ENCODE measurements around the gene NUP214.

Gene NUP214

GRCh38 chr9:131125288-131126058, at the start of gene NUP214:
Gene NUP214, plus strand, starts transcription at chr9:131125586. Its CDS starts 119 bp downstream, at chr9:131125705.
- peak; percentile 100 for DNase-seq

- DNase-seq: no peak
Measured at GRCh38 chr9:131076347-131077195, 48.8 kb upstream of the NUP214 start.

GRCh38 chr9:131078427-131079366, 46.7 kb upstream of the NUP214 start:
- DNase-seq: no peak

DNA sequence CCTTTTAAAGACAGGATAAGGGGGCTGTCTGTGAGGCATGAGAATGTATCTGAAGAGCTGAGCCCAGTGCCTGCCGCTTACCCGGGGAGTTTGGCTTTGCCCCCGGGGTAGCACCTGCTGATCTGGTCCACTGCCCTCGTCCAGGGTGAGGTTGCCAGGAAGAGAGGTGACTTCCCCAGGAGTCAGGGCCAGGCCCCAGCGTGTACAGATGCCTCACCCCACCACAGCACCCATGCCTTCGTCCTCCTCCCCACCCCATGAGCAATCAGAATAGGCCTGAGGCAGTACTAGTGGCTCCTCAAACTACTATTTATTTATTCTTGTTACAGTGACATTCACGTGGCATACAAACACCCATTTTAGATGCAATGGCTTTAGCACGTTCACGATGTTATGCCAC, 44.8 kb upstream of the NUP214 start:
- no peak for DNase-seq

DNA sequence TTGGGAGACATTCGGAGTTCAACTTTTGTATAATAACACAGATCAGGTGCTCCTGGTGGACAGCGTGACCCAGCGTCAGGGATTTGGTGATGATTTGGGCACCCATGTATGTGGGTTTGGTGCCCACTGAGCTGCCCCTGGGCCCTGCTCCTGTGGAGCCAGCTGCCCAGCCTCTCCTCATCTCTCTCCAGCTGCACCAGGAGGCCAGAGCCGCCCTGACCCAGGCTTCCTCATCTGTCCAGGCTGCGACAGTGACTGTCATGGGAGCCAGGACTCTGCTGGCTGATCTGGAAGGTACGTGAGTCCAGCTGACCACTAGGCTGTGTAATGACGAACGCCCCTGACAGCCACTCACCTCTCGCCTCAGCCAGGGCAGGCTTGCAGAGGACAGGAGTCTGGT, 43.5 kb upstream of the NUP214 start:
- DNase-seq: no peak

DNA sequence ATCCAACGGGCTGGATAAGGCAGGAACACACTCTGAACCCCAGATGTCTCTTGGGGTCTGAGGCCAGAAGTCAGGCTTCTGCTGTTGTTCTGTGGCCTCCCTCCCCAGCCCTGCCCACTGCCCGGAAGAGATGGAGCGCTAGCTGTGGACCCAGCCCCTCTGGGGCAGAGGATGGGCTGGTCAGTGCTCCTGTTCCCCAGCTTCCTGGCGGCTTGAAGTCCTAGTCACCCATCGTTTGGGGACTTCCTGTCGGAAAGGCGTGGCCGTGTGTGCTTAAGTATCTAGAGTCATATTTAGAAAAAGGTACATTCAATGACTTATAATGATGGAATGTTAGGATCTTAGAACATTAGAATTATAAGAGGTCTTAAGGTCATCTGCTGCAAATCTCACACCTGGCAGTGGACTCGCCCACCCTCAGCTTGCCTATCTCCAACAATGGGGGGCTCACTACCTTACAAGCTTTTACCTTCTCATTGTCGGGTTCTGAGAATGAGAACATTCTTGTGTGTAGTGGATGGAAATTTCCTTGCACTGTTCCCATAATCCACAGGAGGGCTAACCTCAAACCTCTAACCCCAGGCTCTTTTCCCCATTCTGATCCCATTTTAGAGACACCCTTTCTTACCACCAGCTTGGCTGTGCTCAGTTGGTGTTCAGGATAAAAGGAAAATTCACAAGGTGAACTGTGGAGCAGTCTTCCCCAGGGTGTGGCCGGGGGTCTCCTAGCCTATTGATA, 42.4 kb upstream of the NUP214 start:
- DNase-seq: no peak

DNA sequence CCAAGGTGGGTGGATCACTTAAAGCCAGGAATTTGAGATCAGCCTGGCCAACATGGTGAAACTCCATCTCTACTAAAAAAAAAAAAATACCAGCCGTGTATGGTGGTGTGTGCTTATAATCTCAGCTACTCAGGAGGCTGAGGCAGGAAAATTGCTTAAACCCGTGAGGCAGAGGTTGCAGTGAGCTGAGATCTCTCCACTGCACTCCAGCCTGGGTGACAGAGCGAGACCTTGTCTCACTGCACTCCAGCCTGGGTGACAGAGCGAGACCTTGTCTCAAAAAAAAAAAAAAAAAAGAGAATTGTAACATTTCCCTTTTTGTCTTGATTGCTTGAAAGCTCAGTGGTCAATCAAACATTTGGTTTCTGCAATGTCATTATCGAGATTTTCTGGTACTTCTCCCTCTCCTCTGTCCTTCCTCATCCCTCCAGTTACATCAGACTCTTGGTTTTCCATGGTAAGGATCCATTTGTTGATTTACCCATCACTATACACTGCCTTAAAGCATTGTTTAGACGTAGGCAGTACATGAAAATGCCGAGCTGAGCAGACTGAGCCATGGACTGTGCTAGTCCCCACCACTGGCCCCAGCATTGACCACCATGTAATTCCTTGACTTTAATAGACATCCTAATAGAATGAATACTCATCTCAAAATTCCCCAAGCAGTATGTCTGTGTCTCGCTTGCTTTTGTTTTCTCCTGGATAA, 40.6 kb upstream of the NUP214 start:
- DNase-seq: no peak

DNA sequence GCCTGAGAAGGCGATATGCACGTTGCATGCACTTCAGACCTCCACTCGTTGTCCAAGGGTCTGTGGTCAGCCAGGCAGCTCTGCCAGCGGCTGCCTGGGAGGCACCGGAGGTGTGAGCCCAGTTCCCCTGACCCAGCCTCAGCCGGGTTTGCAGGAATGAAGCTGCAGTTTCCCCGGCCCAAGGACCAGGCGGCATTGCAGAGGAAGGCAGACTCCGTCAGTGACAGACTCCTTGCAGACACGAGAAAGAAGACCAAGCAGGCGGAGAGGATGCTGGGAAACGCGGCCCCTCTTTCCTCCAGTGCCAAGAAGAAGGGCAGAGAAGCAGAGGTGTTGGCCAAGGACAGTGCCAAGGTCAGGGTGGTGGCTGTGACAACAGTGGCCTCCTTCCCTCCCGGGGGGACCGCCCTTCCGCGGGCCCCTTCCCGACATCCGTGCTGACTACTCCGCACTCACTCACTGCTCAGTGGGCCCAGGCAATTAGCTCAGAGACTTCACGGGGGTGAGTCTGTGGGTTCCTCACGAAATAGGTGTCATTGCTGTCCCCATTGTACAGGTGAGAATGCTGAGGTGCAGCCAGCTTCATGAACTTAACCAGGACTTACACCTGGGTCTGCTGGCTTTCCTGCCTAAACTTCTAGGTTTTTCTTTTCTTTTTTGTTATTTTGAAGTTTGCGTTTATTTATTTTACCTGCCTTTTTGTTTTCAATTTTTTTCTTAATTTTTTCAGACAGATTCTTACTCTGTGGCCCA, 39.8 kb upstream of the NUP214 start:
- DNase-seq: no peak

GRCh38 chr9:131087354-131087893, 38.0 kb upstream of the NUP214 start:
- no peak for DNase-seq

DNA sequence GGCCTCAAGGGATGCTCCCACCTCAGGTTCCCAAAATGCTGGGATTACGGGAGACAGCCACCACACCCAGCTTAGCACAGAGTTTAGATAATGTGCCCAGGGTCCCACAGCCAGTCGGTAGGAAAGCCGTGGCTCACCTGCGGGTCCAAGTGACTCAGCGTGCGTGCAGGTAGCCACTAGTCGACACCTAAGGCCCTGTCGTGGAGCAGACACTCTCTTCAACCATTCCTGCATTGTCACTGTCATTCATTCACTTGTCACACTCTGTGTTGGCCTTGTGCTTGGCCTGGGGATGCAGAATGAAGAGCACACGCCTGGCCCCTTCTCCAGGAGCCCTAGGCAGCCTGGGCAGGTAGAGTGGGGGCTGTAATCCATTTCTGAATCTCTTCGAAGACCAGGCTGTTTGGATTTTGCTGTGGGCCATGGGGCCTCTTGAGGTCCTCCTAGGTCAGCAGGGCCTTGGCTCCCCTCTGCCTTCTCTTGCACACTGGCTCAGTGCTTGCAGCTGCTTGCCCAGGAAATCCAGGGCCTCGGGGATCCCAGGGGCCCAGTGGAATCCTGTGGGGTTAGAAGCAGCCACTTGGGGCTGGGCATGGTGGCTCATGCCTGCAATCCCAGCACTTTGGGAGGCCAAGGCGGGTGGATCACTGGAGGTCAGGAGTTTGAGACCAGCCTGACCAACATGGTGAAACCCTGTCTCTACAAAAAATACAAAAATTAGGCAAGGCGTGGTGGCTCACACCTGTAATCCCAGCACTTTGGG, 35.2 kb upstream of the NUP214 start:
- no peak for DNase-seq

- DNase-seq: no peak
Measured at GRCh38 chr9:131091352-131091992, 33.9 kb upstream of the NUP214 start.

DNA sequence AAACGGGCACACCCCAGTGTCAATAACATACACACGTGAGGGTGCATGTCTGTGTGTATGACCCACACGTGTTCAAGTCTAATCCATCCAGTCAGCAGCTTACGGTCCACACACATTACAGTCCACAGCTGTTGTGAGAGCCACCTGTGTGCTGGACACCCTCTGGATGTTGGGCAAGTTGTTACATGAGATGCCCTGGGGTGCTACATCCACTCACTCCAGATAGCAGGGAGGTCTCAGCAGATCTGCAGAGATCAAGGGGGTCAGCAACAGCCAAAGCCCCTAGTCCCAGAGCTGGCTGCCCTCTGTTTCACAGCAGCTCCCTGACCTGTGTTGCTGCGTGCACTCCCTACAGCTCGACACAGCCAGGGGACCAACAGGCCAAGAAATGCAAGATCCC, 33.4 kb upstream of the NUP214 start:
- DNase-seq: no peak

DNA sequence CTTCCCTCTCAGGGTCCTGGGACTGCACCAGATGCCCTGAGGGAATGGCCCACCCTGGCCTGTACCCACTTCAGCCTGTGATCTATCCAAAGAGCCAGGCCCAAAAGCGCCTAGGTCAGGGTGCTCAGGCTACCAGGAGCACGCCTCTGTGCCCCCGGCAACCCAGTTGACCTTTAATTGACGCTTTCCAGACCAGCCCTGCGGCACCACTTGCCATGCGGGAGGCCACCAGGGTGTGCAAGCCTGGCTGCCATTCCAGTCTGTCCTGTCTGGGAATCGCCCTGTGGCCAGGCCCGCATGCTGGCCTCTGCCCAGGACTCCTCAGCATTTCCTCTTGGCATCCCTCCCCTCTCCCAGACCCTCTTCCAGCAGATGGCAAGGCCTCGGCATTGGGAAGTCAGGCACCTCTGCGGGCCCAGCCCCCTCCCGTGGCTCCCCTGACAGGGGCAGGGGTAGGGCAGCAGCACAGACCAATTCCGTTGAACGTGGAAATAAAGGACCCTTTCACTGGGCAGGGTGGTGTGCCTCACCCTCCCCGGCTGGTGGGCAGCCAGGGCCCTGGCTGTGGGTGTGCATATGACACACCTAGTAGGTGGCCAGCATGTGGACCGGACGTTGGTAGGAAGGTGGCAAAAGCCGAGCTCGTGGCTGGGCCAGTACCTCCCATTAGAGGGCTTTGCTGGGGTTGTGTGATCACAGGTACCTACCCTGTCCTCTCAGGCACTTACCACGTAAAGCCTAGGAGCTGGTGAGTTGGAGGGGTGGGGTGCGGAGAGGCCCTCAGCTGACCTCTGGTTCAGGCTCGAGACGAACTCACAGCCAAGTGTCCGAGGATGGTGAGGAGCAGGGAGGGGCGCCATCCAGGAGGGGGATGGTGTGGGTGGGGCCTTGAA, 32.6 kb upstream of the NUP214 start:
- no peak for DNase-seq

DNA sequence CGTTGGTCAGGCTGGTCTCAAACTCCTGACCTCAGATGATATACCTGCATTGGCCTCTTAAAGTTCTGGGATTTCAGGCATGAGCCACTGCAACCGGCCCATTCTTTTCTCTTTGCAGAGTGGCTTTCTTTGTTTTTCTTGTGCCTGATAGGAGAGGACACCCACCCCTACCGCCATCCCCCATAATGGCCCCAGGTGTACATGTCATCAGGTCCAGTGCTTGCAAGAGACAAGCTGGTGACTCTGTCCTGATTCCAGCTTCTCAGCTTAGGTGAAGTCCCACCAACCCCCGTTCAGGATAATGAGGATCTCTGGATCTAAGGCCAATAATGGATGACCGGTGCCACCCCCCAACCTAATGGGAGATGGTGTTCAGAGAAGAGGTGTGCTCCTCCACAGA, 31.4 kb upstream of the NUP214 start:
- DNase-seq: no peak

GRCh38 chr9:131094622-131095021, 30.8 kb upstream of the NUP214 start:
- no peak for DNase-seq

DNA sequence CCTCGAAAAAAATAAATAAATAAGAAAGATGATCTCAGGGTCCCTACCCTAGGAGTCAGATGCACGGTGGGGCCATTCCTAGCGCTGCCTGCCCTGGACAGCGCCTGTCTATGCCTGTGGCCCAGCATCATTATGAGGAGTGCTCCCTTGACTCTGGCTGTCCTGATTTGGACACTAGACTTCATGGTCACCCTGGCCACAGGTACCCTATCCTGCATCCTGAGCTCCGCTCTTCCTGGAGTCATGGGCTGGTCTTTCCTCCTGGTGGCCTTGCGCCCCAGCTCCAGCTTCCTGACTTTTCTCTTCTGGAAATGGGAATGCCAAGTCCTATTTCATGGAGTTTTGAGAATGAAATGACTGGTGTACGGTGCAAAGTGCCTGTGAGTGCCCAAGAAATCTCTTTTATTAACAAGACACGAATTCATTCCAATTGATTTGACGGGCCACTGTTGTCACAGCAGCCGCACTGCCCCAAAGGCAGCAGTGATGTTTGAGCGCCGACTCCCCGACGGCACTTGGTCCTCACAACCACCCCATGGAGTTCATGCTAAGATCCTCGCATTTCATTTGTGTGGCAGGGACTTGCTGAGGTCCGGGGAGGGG, 29.6 kb upstream of the NUP214 start:
- DNase-seq: no peak

DNA sequence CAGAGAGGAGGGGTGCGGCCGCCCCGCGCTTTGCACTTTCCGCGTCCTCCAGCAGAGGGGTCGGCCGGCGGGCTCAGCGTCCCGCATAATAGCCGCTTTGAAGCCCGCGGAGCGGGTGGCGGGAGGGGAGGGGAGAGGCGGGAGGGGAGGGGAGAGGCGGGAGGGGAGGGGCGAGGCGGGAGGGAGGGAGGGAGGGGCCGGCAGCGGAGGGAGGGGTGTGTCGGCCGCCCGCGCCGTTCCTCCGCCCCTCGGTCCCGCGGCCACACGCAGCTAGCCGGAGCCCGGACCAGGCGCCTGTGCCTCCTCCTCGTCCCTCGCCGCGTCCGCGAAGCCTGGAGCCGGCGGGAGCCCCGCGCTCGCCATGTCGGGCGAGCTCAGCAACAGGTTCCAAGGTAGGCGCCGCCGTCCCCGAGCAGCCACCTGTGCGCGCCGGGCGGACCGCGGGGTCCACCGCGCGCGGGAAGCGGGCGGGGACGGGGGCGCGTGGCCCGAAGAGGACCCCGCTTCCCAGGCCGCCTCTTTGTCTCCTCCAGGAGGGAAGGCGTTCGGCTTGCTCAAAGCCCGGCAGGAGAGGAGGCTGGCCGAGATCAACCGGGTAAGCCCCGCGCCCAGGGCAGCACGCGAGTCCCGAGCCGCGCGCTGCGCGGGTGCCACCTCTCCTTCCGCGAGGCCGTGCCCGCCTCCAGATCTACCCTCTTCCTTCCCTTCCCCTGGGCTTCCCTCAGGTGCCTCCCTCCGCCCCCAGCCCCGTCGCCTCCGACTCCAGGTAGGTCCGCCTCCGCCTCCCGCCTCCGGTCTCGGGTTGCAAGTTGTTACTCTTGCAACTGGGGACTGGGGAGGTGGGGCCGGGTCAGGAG, 28.9 kb upstream of the NUP214 start, which contains the start of gene AIF1L:
AIF1L (plus strand) TSS at position 263 of the 857 bp plus-strand sequence; CDS start at position 362, 99 bp downstream.
- peak; percentile 69 for DNase-seq

Data from activated effector memory CD4-positive, alpha-beta T cell treated with anti-CD3 and anti-CD28 coated beads, Interleukin-2, amount 50 U/mL, for 16 hours (primary cell).